ENCODE results near the gene OGFR. TPM values are rescaled to one million over a fixed set of nuclear protein-coding genes. Genes with fewer than 3 reads are reported as not detected.

The OGFR gene
- total RNA-seq, 1 donor from 2014 or later, result 74.6 TPM

DNA sequence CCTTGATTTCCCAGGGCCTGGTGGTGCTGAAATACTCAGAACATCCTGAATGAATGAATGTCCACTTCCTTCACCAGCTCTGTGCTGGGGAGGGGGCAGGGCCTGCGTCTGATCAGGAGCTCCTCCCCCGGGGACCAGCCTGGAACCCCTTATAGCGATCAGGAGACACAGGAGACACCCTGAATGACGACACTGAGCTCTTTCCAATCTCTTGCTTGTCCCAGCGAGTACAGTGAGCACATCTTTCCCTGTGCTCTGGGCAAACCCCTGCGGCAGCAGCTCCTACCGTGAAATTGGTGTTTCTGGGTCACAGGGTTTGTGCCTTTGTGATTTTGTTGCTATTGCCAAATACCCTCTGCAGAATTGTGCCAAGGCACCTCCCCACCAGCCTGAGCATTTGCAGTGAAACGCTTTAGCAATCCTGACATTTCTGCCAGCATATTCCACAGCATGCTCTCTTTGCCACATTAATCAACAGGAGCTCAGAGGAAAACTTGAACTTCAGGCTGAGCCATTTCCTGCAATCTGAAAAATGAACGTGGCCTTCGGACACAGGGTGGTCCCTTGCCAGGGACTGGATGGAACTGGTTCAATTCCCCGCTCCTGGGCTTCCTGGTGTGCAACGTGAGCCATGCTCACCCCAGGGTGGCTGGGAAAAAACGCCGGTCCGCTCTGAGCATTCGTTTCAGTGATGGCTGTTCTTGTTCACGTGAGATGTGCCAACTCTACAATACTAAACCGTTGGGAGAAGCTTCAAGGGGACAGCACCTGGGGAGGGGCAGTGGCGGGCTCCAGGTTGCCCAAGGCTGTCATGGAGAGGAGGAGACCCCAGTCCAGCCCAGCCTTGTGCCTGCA, 31.4 kb upstream of the OGFR start:
- CTCF ChIA-PET, result no interaction called here
- Mint-ChIP-seq H3K27ac (no peak overlapping the region), H3K27me3 (no peaks in the 10 kb centered on the region), H3K36me3 (ENCODE audit: low read depth) (no peaks in the 10 kb centered on the region), H3K9me3 (no peaks in the 10 kb centered on the region), H3K4me1 (peaks cover 22% of the 10 kb centered on the region), H3K4me3 (no peak overlapping the region)
- DNase-seq (no peak), ATAC-seq (ENCODE audit: low read depth) (no peak)
- POLR2A ChIA-PET, result no interaction called here
- intact Hi-C loops (cut with micrococcal nuclease), result no loop called here
- TF ChIP-seq, protein P1, sequence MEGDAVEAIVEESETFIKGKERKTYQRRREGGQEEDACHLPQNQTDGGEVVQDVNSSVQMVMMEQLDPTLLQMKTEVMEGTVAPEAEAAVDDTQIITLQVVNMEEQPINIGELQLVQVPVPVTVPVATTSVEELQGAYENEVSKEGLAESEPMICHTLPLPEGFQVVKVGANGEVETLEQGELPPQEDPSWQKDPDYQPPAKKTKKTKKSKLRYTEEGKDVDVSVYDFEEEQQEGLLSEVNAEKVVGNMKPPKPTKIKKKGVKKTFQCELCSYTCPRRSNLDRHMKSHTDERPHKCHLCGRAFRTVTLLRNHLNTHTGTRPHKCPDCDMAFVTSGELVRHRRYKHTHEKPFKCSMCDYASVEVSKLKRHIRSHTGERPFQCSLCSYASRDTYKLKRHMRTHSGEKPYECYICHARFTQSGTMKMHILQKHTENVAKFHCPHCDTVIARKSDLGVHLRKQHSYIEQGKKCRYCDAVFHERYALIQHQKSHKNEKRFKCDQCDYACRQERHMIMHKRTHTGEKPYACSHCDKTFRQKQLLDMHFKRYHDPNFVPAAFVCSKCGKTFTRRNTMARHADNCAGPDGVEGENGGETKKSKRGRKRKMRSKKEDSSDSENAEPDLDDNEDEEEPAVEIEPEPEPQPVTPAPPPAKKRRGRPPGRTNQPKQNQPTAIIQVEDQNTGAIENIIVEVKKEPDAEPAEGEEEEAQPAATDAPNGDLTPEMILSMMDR (IDR thresholded peaks at IDR 0.05), result no peak

DNA sequence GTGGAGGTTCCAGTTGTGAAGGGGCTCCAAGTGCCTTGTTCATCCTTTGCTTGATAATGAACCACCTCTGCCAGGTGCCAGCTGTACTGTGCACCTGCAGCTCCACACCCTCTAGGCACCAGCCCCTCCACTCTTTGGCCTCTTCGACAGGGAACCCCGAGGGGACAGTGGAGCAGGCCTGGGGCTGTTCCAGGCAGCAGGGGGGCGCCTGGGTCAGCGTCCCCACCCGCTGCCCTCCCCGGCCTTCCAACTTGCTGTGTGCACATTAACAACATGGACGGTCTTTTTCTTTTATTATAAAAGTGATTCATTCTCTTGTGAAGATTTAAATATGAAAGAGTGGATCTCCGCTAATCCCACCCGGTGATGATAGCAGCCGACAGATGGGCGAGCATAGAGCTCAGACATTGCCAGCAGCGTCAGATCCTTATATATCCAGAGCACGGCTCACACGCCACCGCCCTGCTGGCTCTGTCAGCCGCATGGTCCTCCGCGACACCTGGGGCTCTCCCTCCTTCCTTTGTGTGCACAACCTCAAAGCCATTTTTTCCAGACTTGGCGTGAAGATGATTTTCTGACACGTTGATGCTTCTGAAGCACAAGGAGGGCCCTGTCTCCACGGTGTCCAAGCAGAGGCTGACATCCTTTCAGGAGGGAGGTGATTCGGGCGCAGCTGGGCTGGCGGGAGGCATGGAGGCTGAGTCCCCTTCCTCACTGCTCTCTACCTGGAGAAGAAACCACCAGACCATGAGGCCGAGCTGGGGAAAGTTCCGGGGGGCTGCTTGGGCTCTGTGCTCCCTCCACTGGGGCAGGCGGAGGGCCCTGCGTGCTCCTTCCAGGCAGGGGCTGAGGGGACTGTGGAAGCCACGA, 30.6 kb upstream of the OGFR start:
- ChIA-PET CTCF (no interaction called here), POLR2A (no interaction called here)
- DNase-seq (no peak), ATAC-seq (ENCODE audit: low read depth) (no peak)
- intact Hi-C loops (cut with micrococcal nuclease), result no loop called here
- no peaks in the 10 kb centered on the region for H3K36me3 Mint-ChIP-seq (ENCODE audit: low read depth)
- H3K27me3 Mint-ChIP-seq, result no peaks in the 10 kb centered on the region
- H3K4me1 Mint-ChIP-seq, result peaks cover 25% of the 10 kb centered on the region
- TF ChIP-seq, protein P1 (IDR thresholded peaks at IDR 0.05), result no peak
- no peaks in the 10 kb centered on the region for H3K9me3 Mint-ChIP-seq
- no peak overlapping the region for H3K4me3 Mint-ChIP-seq
- no peak overlapping the region for H3K27ac Mint-ChIP-seq

DNA sequence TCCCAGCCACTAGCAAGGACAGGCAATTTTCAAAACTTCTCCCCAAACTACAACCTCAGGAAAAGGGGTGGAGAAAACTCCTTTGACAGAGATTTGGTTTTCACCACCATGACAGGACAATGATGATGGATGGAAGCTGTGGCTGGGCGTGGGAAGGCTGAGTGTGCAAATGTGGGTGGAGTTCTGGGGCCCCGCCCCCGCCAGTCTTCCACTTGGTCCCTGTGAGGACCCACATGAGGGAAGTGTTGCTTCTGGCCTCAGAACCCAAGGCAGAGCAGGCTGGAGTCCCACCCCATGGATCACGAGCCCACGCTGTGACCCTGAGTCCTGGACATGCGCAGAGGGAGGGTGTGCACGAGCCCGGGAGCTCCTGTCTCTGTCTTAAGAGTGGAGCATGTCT, 29.9 kb upstream of the OGFR start:
- TF ChIP-seq, protein P1 (IDR thresholded peaks at IDR 0.05), result no peak
- H3K27me3 Mint-ChIP-seq, result no peaks in the 10 kb centered on the region
- H3K27ac Mint-ChIP-seq, result no peak overlapping the region
- no peak for DNase-seq
- intact Hi-C loops (cut with micrococcal nuclease), result no loop called here
- POLR2A ChIA-PET, result no interaction called here
- ATAC-seq (ENCODE audit: low read depth), result no peak
- no peaks in the 10 kb centered on the region for H3K9me3 Mint-ChIP-seq
- H3K4me3 Mint-ChIP-seq, result no peak overlapping the region
- H3K4me1 Mint-ChIP-seq, result peaks cover 25% of the 10 kb centered on the region
- no peaks in the 10 kb centered on the region for H3K36me3 Mint-ChIP-seq (ENCODE audit: low read depth)
- CTCF ChIA-PET, result no interaction called here

DNA sequence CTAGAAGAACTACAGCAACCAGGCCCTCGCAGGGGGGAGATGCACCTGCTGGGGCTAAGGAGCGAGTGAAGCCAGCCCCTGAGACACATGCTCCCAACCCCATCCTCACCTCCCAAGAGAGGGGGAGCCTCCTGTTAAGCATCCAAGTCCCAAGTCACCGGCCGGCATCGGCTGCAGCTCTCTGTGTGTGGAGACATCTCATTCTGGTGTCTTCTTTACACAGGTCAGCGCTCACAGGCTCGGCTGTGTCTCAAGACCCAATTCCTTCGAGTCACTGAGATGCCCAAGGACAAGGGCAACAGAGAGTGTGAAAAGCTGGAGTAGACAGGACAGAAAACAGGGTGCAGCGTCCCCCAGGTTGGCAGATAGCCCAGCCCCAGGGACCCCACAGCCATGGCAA, 29.4 kb upstream of the OGFR start:
- H3K27ac Mint-ChIP-seq, result no peak overlapping the region
- CTCF ChIA-PET, result no interaction called here
- no peaks in the 10 kb centered on the region for H3K36me3 Mint-ChIP-seq (ENCODE audit: low read depth)
- POLR2A ChIA-PET, result no interaction called here
- no peaks in the 10 kb centered on the region for H3K27me3 Mint-ChIP-seq
- ATAC-seq (ENCODE audit: low read depth) (no peak), DNase-seq (no peak)
- intact Hi-C loops (cut with micrococcal nuclease), result no loop called here
- H3K4me3 Mint-ChIP-seq, result no peak overlapping the region
- H3K4me1 Mint-ChIP-seq, result peaks cover 25% of the 10 kb centered on the region
- TF ChIP-seq, protein P1 (IDR thresholded peaks at IDR 0.05), result no peak
- H3K9me3 Mint-ChIP-seq, result no peaks in the 10 kb centered on the region

DNA sequence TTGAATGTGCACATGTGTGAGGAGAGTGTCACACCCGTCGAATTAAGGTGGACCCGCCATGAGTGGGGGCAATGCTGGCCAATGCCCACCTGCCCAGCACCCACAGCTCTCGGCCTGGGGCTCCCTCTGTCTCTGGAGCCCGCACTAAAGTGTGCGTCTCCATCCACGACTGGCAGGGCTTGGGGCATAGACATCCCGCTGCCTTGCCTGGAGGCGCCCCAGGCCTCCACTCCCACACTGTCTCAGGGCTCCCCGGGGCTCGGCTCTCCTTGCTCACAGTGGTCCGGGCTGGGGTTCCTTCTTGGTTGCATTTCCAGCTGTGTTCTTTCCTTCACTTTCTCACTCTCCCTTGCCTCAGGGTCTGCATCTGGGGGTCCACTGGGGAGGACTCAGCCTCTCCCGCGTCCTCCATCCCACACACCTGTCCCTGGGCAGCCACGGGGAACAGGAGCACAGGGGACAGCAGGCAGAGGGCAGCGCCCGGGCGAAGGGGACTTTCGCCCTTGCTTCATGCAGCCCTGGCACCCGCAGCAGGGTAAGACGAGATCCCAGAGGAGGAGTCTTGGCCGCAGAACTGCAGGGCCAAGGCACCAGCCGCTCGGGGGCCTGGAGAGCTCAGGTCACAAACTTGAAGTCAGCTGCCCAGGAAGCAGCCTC, 28.5 kb upstream of the OGFR start:
- H3K9me3 Mint-ChIP-seq, result no peaks in the 10 kb centered on the region
- POLR2A ChIA-PET, result no interaction called here
- CTCF ChIA-PET, result no interaction called here
- peaks cover 25% of the 10 kb centered on the region for H3K4me1 Mint-ChIP-seq
- peak overlapping the region; percentile 76 for H3K27ac Mint-ChIP-seq
- ATAC-seq (ENCODE audit: low read depth) (no peak), DNase-seq (no peak)
- no peaks in the 10 kb centered on the region for H3K27me3 Mint-ChIP-seq
- TF ChIP-seq, protein P1 (IDR thresholded peaks at IDR 0.05), result no peak
- no peaks in the 10 kb centered on the region for H3K36me3 Mint-ChIP-seq (ENCODE audit: low read depth)
- H3K4me3 Mint-ChIP-seq, result peak overlapping the region; percentile 38
- intact Hi-C loops (cut with micrococcal nuclease), result loop anchor here (2.0 kb wide), 1 partner anchor 35 kb away; no protein-coding TSS in a partner anchor

All from activated B cell treated with CpG ODN at 0.5 μM for 24 hours (primary cell).